Heart left ventricle (tissue), 13 donors: Measurements from ENCODE around the gene ZBTB39.

Experiments
- CTCF ChIP-seq, 12 donors: fragments of 200-600 bp; sonication (generic) in 4 of 12; IDR thresholded peaks; one replicate each; pipeline versions ENCODE4 v1.5.0 to v1.8.0; 2018 to 2022; ENCODE audit warnings: antibody characterized with exemption in 12 of 12, mild to moderate bottlenecking in 5 of 12
- POLR2A ChIP-seq, 2 donors: fragments of 450-650 bp; IDR thresholded peaks; one replicate each; pipeline ENCODE4 v1.6.1; 2017; ENCODE audit warnings: antibody characterized with exemption in 2 of 2, mild to moderate bottlenecking in 2 of 2, moderate library complexity in 2 of 2
- donor health status: ischemic (EF 13 %, LVEDD 7.1; RV severe dilation, severe dysfunction).
- donor health status: DM: no; HTN: yes; CAD: no.
- donor health status: DM: no; HTN: no; CAD: no.
- donor health status: ischemic (EF 25% LVEDD 6.9; RV normal size, moderate dysfunction).
- donor health status: ischemic (EF 25% LVEDD 5.7; RV mildly dilated, moderate dysfunction).
- donor health status: ischemic (EF 35%, LVEDD 5.7; RV mildly dilated, moderate dysfunction).
- donor health status: nonischemic (EF 11% LVEDD 7.7; RV severe dilation, severe dysfunction).
- donor health status: DM: yes; HTN: yes; CAD: no.
- donor health status: PGD.
- donor health status: ischemic (EF 29% LVEDD 5.4; RV normal size, mild dysfunction).
- donor health status: nonischemic (EF 23%, LVEDD 6.1; RV moderate dilation, normal function).

GRCh38 chr12:57018906-57019305 is 12.6 kb upstream of the ZBTB39 start:
- TF ChIP-seq CTCF (IDR thresholded peaks at IDR 0.05) (no peak), POLR2A (IDR thresholded peaks at IDR 0.05) (no peak)
